ENCODE measurements around the gene KRTAP10-2.
"Not testable (repeated sequence)": the region's sequence is repeated elsewhere in the genome, so short reads cannot be mapped to it uniquely, and the experiment has no call there.

KRTAP10-2 gene

DNA sequence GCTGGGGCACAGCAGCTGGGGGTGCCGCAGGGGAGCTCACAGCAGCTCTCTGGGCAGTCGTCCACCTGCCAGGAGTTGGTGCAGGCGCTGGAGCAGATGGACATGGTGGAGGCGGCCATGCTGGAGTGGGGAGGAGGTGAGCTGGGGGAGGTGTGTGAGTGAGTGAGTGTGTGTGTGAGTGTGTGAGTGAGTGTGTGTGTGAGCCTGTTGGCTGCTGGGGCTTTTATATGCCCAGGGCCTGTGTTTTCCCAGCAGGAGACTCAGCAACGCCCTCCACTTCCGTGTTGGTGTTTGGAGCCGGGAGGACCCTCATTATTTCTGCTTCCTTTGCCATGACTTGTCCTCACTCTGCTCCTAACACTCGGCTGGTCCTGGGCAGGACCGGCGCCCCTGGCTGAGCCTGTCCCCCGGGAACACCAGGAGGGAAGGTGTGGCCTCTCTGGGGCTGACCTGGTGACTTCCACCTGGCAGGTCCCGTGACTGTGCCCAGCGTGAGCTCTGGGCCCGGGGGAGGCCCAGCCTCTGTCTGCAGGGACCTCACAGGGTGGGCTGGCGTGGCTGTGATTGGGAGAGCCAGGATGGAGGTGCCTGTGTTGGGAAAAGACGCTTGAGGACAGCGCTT lies at the start of gene KRTAP10-2:
KRTAP10-2 (minus strand) TSS at position 166 of the 622 bp plus-strand sequence; CDS start at position 119, 47 bp downstream.
- H3K4me3 ChIP-seq (ENCODE audit: low read depth, low read length) = no peak within 1 kb of the TSS

GRCh38 chr21:44601091-44601490 lies 49.8 kb upstream of the KRTAP10-2 start:
- not testable (repeated sequence) for H3K4me3 ChIP-seq (ENCODE audit: low read depth, low read length)

- H3K4me3 ChIP-seq (ENCODE audit: low read depth, low read length) = not testable (repeated sequence)
Measured at GRCh38 chr21:44600118-44600978, 49.0 kb upstream of the KRTAP10-2 start, which contains the start of gene KRTAP10-7. TSS of gene KRTAP10-7 (plus strand) at chr21:44600597. CDS start at chr21:44600622, 25 bp downstream.

DNA sequence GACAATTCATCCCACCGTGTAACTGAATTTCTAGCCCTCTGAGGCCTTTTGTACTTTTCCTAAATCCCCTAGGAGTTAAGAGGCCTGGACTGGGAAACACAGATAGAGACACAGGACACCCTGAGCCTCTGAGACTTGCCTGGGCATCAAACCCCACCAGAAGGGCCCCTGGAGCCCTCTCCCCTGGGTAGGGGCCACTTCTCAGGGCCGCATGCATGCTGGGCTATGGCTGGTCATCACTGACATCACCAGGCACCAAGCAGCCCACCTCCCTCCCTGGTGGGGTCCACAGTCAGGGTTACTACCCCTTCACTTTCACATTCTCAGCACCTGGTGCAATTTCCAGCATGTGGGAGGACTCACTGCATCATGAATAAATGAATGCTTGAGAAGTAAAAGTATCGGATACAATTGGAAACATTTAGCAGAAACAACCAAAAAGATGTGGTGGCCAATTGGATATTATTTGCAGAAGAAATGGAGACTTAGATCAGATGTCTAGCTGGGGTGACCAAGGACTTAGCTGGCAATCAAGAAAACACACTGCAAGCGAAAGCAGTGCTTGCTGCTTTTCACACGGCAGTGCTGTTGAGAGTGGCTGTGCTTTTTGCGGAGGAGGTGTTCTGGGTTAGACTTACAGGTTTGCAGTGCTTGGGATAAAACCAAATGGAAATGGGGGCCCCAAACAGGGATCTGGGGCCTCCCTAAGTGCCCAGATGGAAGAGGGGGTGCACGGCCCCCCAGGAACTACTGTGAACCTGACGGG lies 48.1 kb upstream of the KRTAP10-2 start:
- no peak overlapping the region for H3K4me3 ChIP-seq (ENCODE audit: low read depth, low read length)

DNA sequence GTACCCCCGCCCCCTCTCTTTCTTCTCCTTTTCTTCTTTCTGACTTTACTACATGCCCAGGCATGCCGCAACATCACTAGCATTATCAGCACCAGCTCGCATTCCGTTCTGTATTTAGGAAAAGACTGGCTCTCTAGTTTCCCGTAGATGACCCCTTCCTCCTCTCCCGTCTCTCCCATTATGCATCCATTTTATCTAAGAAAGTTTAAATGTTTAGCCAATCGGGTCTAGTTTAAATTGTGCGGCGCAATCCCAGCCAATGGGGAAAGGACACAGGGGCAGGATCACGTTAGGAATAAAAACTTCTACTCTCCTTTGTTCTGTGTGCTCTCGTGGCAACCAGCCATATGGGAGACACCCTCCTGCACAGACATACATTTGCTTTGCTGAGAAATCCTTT lies 46.8 kb upstream of the KRTAP10-2 start:
- no peak overlapping the region for H3K4me3 ChIP-seq (ENCODE audit: low read depth, low read length)

- H3K4me3 ChIP-seq (ENCODE audit: low read depth, low read length) = no peak overlapping the region
Measured at GRCh38 chr21:44596068-44596725, 44.9 kb upstream of the KRTAP10-2 start.

DNA sequence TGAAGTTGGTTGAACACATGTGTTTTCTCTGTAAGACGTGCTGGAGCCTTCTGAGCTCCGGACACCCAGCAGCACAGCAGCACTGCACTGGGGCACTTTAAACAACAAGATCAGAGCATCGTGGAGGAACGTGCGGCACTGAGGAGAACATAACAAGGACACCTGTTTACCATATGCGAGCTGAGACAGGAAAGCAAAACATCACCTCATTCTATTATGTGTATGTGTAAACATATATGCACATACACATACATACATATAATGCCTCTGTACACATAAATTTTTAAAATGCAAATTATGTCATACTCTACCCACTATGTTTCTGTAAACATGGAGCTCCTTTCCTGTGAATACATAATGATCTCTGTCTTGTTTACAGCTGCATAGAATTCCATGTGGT lies 44.2 kb upstream of the KRTAP10-2 start:
- no peak overlapping the region for H3K4me3 ChIP-seq (ENCODE audit: low read depth, low read length)

- no peak overlapping the region for H3K4me3 ChIP-seq (ENCODE audit: low read depth, low read length)
Measured at GRCh38 chr21:44594406-44594916, 43.2 kb upstream of the KRTAP10-2 start.

GRCh38 chr21:44593598-44594405 lies 42.5 kb upstream of the KRTAP10-2 start:
- no peak overlapping the region for H3K4me3 ChIP-seq (ENCODE audit: low read depth, low read length)

- H3K4me3 ChIP-seq (ENCODE audit: low read depth, low read length) = no peak within 1 kb of the TSS
Measured at GRCh38 chr21:44592446-44593311, 41.4 kb upstream of the KRTAP10-2 start, which contains the start of gene KRTAP10-6. TSS of gene KRTAP10-6 (minus strand) at chr21:44592505. CDS start at chr21:44592484, 21 bp downstream.

- not testable (repeated sequence) for H3K4me3 ChIP-seq (ENCODE audit: low read depth, low read length)
Measured at GRCh38 chr21:44591801-44592130, 40.5 kb upstream of the KRTAP10-2 start.

DNA sequence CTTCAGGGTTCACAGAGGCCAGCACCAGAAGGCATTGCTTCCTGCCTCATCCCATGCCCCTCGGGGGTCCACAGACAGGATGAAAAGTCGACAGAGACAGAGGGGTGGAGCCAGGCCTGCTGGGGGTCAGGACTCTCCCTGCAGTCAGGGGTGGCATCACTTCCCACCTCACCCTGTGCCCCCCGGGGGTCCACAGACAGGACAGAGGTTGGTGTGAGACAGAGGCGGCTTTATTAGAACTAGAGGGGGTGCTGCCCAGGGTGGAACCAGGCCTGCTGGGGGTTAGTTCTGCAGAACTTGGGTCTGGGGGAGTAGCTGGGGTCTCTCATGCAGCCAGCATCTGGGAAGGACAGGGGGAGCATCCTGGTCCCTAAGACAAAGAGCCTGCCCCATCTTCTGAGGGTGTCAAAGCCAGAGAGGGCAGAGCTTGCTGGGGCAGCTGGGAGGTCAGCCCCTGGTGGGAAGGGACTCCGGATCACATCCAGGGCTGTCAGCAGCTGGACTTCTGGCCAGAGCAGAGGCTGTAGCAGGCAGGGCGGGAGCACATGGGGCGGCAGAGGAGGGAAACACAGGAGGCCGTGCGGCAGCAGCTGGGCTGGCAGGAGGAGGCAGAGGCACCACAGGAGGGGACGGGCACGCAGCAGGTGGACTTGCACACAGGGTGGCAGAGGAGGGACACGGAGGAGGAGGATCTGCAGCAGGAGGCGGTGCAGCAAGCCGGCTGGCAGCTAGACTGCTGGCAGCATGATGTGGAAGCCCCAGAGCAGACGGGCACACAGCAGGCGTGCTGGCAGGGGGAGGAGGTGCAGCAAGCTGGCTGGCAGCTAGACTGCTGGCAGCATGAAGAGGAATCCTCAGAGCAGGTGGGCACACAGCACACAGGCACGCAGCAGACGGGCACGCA lies 39.8 kb upstream of the KRTAP10-2 start:
- not testable (repeated sequence) for H3K4me3 ChIP-seq (ENCODE audit: low read depth, low read length)

DNA sequence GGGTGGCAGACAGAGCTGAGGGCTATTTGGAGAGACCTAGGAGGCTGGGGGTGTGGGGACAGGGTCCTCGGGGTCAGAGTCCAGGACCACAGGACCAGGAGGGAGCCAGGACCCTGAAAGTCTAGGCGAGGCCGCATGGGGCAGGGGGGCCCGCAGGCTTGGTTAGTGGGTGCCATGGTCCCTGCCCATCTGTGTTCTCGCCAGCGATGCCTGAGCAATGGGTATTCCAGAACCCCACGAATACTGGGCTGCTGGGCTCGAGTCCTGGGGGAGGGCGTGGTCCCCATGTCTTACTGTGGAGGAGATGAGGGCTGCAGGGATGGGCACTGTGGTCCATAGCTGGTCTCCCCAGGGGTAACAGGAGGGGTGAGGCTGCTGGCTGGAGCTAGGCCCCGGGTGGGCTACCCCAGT lies 39.0 kb upstream of the KRTAP10-2 start:
- no peak overlapping the region for H3K4me3 ChIP-seq (ENCODE audit: low read depth, low read length)

- no peak overlapping the region for H3K4me3 ChIP-seq (ENCODE audit: low read depth, low read length)
Measured at GRCh38 chr21:44589586-44590305, 38.4 kb upstream of the KRTAP10-2 start.

GRCh38 chr21:44589094-44589493 lies 37.8 kb upstream of the KRTAP10-2 start:
- no peak overlapping the region for H3K4me3 ChIP-seq (ENCODE audit: low read depth, low read length)

GRCh38 chr21:44585892-44586291 lies 34.6 kb upstream of the KRTAP10-2 start:
- no peak overlapping the region for H3K4me3 ChIP-seq (ENCODE audit: low read depth, low read length)

- no peak overlapping the region for H3K4me3 ChIP-seq (ENCODE audit: low read depth, low read length)
Measured at GRCh38 chr21:44583800-44584147, 32.5 kb upstream of the KRTAP10-2 start.

Measured in iPS-11a (cell line).